Duodenal mucosa (tissue), 2 donors: Measurements from ENCODE around the gene IL37.

ENCODE experiments used
- H3K27ac ChIP-seq: one replicate; pipeline ENCODE4 v1.7.0; 2013; ENCODE audit warnings: low read depth, low read length
- H3K27me3 ChIP-seq, 2 donors: one replicate each; pipeline ENCODE4 v1.7.0; 2013; ENCODE audit warnings: low read length in 2 of 2, control low read depth in 1 of 2; ENCODE audit not compliant: insufficient read depth in 2 of 2, control insufficient read depth in 1 of 2
- H3K36me3 ChIP-seq, 2 donors: one replicate each; pipeline ENCODE4 v1.7.0; 2013; ENCODE audit warnings: low read length in 2 of 2, control low read depth in 1 of 2; ENCODE audit not compliant: insufficient read depth in 2 of 2, control insufficient read depth in 1 of 2
- H3K4me1 ChIP-seq, 2 donors: one replicate each; pipeline ENCODE4 v1.7.0; 2013; ENCODE audit warnings: low read length in 2 of 2, control low read depth in 1 of 2; ENCODE audit not compliant: insufficient read depth in 2 of 2, control insufficient read depth in 1 of 2
- H3K4me3 ChIP-seq, 2 donors: one replicate each; pipeline ENCODE4 v1.7.0; 2013; ENCODE audit warnings: low read length in 2 of 2, low read depth in 1 of 2
- H3K9ac ChIP-seq, 2 donors: one replicate each; pipeline ENCODE4 v1.7.0; 2013; ENCODE audit warnings: low read length in 2 of 2, low read depth in 1 of 2
- H3K9me3 ChIP-seq, 2 donors: one replicate each; pipeline ENCODE4 v1.7.0; 2013; ENCODE audit warnings: low read length in 2 of 2, control low read depth in 1 of 2; ENCODE audit not compliant: control insufficient read depth in 1 of 2

IL37 gene

DNA sequence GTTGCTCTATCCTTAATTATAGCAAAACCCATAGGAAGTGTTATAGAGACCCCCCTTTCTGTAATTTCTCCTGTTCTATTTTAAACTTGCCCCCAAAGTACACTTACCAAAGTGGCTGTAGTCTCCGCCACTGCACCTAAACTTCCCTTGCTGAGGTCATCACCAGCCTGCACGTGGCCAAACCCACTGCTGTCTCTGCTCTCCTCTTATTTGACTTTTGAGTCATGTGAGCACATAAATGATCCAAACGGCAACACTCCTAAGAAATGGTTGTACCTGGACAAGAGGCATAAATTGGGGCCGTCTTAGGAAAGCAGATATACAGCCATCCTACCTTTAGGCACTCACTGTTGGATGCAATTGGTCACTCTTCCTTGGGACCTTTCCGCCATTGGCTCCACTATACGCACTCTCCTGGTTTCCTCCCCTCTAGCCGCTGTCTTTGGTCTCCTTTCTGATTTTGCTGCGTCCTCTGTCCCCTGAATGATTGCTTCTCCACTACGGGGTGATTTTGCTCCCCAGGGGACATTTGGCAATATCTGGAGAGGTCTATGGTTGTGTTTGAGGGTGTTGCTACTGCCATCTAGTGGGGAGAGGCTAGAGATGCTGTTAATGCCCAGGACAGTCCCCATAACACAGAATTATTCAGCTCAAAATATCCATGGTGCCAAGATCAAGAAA, 47.6 kb downstream of the IL37 start:
- Histone ChIP-seq H3K27me3 (peaks cover 10 to 13% of the 10 kb centered on the region in 2 donors), H3K4me1 (no peaks in the 10 kb centered on the region), H3K36me3 (no peaks in the 10 kb centered on the region), H3K9ac (no peak overlapping the region), H3K27ac (no peak overlapping the region), H3K4me3 (no peak overlapping the region), H3K9me3 (no peaks in the 10 kb centered on the region)

GRCh38 chr2:112959109-112959812, 48.3 kb downstream of the IL37 start:
- Histone ChIP-seq H3K4me1 (no peaks in the 10 kb centered on the region), H3K9me3 (no peaks in the 10 kb centered on the region)

GRCh38 chr2:112960230-112960825, 49.4 kb downstream of the IL37 start:
- Histone ChIP-seq H3K9me3 (no peaks in the 10 kb centered on the region), H3K4me3 (no peak overlapping the region), H3K36me3 (no peaks in the 10 kb centered on the region), H3K4me1 (no peaks in the 10 kb centered on the region), H3K27me3 (peaks cover 6 to 10% of the 10 kb centered on the region in 2 donors), H3K27ac (no peak overlapping the region), H3K9ac (no peak overlapping the region)

More at GRCh38 chr2:112959109-112959812, 48.3 kb downstream of the IL37 start:
- Histone ChIP-seq H3K36me3 (no peaks in the 10 kb centered on the region), H3K27ac (no peak overlapping the region), H3K27me3 (peaks cover 10 to 13% of the 10 kb centered on the region in 2 donors), H3K4me3 (no peak overlapping the region), H3K9ac (no peak overlapping the region)

DNA sequence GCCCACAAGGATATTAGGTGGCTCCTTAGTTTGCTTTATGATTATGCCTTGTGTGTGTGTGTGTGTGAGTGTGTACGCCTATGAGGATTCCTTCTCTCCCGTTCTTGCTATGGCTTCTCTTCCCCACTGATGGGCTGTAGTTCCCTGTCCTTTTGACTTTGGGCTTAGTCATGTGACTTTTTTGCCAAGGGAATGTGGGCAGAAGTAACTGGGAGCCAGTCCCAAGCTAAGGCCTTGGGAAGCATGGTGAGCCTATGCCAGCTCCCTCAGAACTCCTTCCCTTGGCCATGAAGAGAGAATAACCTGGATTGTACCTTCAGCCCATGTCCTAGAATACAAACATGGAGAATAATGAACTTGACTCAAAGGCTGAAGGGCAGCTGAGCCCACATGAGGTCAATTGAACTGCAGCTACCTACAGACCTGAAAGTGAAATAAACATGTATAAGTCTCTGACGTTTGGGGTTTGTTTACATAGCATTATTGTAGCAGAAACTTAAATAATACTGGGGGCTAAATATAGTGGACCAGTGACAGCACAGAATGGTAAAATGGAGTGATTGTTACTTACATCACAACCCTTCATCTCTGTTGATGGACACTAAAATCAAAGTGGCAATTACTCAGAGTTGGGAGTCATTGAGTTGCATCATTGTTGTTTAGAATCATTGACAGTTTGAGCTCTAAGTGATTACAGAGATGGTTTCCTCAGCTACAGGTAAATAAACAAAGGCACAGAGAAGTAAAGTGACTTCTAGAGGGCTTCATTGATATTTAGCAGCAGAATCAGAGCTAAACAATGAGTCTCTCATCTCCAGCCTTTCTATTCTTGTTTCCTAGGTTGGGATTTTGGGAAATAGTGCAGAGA, 51.6 kb downstream of the IL37 start:
- Histone ChIP-seq H3K36me3 (no peaks in the 10 kb centered on the region), H3K9me3 (no peaks in the 10 kb centered on the region), H3K27me3 (peaks cover 0 to 3% of the 10 kb centered on the region in 2 donors), H3K27ac (no peak overlapping the region), H3K9ac (no peak overlapping the region), H3K4me1 (no peaks in the 10 kb centered on the region), H3K4me3 (no peak overlapping the region)

DNA sequence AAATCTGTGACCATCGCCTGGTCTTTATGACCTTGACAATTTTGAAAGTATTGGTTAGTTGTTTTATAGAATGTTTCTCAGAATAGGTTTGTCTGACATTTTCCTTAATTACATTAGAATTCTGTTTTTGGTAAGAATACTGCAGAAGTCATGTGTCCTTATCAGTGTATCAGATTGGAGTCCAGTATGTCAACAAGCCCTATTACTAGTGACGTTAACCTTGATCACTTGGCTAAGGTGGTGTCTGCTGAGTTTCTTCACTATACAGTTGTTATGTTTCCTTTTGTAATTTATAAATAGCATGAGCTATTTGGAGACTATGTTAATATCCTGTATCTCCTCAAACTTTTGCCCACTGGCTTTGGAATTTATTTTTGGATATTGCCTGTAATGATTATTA, 56.1 kb downstream of the IL37 start:
- no peaks in the 10 kb centered on the region for H3K9me3 ChIP-seq
- no peaks in the 10 kb centered on the region for H3K27me3 ChIP-seq
- H3K9ac ChIP-seq, result no peak overlapping the region
- H3K4me3 ChIP-seq, result no peak overlapping the region
- no peaks in the 10 kb centered on the region for H3K4me1 ChIP-seq
- H3K27ac ChIP-seq, result no peak overlapping the region
- no peaks in the 10 kb centered on the region for H3K36me3 ChIP-seq
